Stimulated activated CD8-positive, alpha-beta memory T cell treated with anti-CD3 and anti-CD28 coated beads, Interleukin-4, amount 100 ng/mL, for 1 hour (primary cell): ENCODE measurements around the gene C11orf68.
"Not testable (repeated sequence)": the region's sequence is repeated elsewhere in the genome, so short reads cannot be mapped to it uniquely, and the experiment has no call there.

Experiments used
- DNase-seq, 2 donors: peaks; one replicate each; pipeline ENCODE4 v3.0.0-alpha.2; 2020; ENCODE audit warnings: low read depth in 2 of 2, low spot score in 1 of 2

The C11orf68 gene

GRCh38 chr11:65918211-65919140, at the start of gene C11orf68:
TSS of gene C11orf68 (minus strand) at chr11:65919062. CDS start at chr11:65919031, 31 bp downstream.
- DNase-seq: peak in 1 of 2 donors; percentile 24

DNA sequence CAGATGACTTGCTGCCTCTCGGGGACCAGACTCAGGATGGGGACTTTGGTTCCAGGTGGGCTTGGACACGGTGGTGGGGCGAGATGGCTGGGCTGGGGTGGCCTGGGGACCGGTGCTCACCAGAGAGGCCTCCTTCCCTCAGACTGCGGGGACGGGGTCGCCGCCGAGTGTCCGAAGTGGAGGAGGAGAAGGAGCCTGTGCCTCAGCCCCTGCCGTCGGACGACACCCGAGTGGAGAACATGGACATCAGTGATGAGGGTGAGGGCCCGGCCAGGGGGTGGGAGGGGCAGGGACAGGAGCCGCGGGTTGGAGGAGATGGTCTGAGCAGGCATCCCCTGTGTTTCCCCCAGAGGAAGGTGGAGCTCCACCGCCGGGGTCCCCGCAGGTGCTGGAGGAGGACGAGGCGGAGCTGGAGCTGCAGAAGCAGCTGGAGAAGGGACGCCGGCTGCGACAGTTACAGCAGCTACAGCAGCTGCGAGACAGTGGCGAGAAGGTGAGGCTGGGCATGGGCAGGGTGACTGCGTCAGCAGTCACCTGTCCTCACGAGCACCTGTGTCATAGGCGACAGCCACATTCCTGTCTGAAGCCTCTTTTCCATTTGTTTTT, 48.6 kb upstream of the C11orf68 start:
- DNase-seq: no peak

GRCh38 chr11:65965986-65966762, 47.3 kb upstream of the C11orf68 start:
- no peak for DNase-seq

- DNase-seq: no peak
These were observed 46.0 kb upstream of the C11orf68 start for GRCh38 chr11:65964906-65965305.

DNA sequence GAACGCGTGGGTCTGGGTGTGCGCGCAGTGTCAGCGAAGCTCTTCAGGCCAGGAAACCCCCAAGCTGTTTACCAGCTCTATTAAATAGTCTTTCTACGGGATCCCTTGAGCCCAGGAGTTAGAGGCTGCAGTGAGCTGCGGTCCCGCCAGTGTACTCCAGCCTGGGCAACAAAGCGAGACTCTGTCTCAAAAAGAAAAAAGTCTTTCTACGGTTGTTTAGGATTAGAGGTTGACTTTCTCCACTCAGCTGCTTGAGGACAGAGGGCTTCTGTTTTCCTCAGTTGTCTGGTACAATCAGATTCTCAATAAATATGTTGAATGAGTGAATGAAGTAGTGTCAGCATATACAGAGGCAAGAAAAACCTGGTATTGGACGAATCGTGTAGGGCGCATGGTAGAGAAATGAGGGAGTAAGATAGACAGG, 43.3 kb upstream of the C11orf68 start:
- DNase-seq: no peak

- DNase-seq: peak; percentile 83 to 93
These were observed 42.6 kb upstream of the C11orf68 start, which contains the start of gene SART1 for GRCh38 chr11:65961267-65962140. TSS of gene SART1 (plus strand) at chr11:65961734. CDS start at chr11:65961781, 47 bp downstream.

GRCh38 chr11:65960824-65961266, 42.0 kb upstream of the C11orf68 start:
- DNase-seq: no peak

- no peak for DNase-seq
These were observed 40.0 kb upstream of the C11orf68 start for GRCh38 chr11:65958774-65959420.

DNA sequence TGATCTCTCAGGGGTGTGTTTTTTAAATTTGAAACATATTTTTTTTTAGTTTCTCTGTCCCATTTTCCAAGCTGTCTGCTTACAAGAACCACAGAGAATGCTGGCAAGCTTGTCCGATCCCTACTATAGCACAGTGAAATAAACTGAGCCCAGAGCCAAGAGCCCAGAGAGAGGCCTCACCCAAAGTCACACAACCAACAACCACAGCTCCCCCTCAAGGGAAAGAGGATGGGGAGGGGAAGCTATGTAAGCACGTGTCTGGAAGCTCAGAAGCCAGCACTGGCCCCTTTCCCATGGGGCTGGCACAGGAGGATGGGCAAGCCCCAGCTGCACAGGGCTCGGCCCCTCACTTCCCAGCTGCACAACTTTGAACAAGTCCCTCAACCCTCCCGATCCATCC, 39.4 kb upstream of the C11orf68 start:
- no peak for DNase-seq

DNA sequence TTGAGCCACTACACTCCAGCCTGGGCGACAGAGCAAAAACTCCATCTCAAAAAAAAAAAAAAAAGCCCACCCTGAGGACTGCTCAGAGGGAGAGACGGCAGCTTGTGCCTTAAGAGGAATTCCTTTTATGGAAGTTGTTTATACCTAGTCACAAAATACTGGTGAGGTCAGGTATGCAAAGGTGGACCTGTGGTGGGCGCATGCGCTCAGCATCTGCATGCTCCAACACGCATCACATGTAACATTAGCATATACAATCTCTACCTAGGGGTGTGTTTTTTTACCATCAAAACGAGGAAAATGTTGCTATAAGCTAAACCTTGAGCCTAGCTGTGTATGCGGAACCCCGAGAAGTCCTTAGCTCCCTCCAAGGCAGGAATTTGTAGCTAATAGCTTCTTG, 35.9 kb upstream of the C11orf68 start:
- no peak for DNase-seq

DNA sequence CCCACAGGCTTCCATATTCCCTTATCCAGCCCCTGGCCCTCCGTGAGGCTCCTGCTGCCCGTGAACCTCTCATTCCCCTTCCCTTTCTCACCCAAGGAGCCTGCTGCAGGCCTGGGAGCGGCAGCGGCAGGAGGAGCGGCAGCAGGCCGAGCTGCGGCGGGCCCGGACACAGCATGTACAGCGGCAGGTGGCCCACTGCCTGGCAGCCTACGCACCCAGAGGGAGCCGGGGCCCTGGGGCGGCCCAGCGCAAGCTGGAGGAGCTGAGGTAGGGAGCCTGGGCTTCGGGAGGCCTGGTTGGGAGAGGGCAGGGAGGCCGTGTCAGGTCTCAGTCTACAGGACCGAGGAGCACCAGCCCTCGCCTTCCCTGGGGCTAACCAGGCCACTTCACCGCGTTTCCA, 34.6 kb upstream of the C11orf68 start:
- DNase-seq: no peak

- DNase-seq: no peak
These were observed 33.2 kb upstream of the C11orf68 start for GRCh38 chr11:65952052-65952521.

GRCh38 chr11:65951641-65952040, 32.8 kb upstream of the C11orf68 start:
- not testable (repeated sequence) for DNase-seq

DNA sequence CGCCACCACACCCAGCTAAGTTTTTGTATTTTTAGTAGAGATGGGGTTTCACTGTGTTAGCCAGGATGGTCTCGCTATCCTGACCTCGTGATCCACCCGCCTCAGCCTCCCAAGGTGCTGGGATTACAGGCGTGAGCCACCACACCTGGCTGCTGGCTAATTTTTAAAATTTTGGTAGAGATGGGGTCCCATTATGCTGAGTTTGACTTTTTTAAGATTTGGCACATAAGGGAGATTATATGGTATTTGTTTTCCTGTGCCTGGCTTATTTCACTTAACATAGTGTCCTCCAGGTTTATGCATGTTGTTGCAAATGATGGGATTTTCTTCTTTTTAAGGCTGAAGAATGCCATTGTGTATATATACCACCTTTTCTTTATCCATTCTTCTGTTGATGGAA, 31.8 kb upstream of the C11orf68 start:
- DNase-seq: not testable (repeated sequence)

DNA sequence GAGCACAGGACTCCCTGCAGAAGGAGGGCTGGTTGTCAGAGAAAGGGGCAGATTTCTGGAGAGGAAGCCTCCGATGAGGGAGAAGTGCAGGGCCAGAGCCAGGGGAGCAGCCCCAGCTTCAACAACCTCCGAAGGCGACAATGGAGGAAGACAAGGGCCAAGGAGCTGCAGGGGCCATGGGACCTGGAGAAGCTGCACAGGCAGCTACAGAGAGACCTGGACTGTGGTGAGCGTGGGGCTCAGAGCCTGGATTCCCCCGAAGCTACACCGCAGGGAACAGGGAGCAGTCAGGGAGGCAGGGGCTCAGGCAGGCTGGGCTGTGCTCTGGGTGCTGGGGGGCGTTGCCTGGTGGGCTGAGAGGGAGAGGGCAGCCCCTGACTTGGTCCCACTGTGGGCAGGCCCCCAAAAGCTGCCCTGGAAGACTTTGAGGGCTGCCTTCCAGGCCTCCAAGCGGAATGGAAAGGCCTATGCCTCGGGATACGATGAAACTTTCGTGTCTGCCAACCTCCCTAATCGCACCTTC, 28.8 kb upstream of the C11orf68 start:
- DNase-seq: no peak

DNA sequence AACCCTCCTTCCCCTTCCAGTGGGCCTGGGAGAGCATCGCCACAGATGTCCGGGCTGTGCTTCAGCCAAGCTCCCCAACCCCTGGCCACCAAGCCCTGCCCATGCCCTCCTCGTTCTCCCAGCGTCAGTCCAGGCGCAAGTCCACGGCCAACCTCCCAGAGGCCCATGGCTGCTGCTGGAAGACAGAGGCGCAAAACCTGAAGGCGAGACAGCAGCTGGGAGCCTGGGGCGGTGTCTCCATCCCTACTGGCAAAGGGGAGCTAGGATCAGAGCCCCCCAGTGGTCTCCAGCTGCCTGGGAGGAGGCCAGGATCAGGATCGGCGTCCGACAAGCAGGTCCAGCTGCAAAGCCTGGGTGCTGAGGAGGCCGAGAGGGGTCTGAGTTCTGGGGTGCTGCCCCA, 28.3 kb upstream of the C11orf68 start:
- no peak for DNase-seq

- DNase-seq: no peak
These were observed 27.8 kb upstream of the C11orf68 start for GRCh38 chr11:65946655-65947054.

DNA sequence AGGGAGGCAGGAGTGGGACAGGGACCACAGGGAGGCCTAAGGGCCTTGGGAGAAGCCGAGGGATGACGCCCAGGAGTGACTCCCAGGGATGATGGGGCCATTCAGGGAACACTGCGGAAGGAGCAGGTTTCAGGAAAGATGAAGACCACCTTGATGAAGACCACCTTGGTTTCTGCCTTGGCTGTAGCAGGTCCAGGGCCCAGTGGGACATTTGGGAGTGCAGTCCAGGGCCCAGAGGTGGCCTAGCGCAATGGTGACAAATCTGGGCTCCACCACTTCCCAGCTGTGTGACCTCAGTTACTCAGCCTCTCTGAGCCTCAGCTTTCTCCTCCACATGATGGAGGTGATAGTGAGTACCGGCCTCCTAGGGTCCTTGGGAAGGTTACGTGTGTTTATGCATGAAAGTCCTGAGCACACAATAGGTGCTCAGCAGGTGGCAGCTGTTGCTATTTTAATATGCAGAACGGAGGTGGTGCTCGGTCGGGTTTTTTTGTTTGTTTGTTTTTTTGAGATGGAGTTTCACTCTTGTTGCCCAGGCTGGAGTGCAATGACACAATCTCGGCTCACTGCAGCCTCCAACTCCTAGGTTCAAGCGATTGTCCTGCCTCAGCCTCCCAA, 27.2 kb upstream of the C11orf68 start:
- no peak for DNase-seq

DNA sequence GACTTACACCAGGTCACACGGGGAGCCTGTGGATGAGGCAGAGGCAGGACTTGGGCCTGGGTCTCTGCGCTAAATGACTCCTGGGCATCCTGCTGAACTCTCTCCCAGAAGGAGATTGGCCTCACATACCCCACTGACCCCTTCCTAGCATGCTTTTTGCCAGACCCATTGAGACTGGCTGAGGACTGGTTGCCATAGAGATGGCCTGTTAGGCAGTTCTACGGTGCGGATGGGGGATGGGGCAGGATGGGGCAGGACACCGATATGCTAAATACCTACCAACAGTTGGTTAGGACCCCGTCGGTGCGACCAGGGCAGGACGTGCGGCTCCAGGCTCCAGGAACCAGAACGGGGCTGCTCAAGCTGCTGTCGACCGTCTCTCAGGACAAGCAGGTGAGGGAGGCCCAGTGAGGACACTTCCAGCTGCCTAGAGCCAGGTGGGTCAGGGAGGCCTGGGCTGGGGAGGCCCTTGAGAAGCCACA, 26.6 kb upstream of the C11orf68 start, which contains the start of gene TSGA10IP:
TSS of gene TSGA10IP (plus strand) at position 51 of the 482 bp plus-strand sequence. CDS start at position 247, 196 bp downstream.
- no peak for DNase-seq
